ENCODE results near the gene ANP32E.

Gene ANP32E

GRCh38 chr1:150268340-150268704, 32.4 kb upstream of the ANP32E start:
- Histone ChIP-seq H3K27me3 (ENCODE audit: insufficient read depth, poor library complexity, severe bottlenecking) (no peaks in the 10 kb centered on the region), H3K27ac (replicated peaks) (peak overlapping the region; percentile 92), H3K4me3 (replicated peaks; ENCODE audit: insufficient read depth, low read length) (peak overlapping the region; percentile 91)
- TF ChIP-seq POLR2AphosphoS5 (IDR thresholded peaks at IDR 0.05; ENCODE audit: low read depth): no peak
- no peak for TF ChIP-seq CTCF (IDR thresholded peaks at IDR 0.05; ENCODE audit: insufficient read depth, low read length)
- TF ChIP-seq GABPA (IDR thresholded peaks at IDR 0.05; ENCODE audit: low read depth): no peak
- TF ChIP-seq SPI1 (IDR thresholded peaks at IDR 0.05; ENCODE audit: borderline replicate concordance, low read depth): no peak
- TF ChIP-seq REST (IDR thresholded peaks at IDR 0.05; ENCODE audit: insufficient replicate concordance, low read depth): no peak
- peak in 1 of 2 experiments; percentile 9 for DNase-seq (ENCODE audit: low read depth in 1 of 2, low spot score in 1 of 2)

DNA sequence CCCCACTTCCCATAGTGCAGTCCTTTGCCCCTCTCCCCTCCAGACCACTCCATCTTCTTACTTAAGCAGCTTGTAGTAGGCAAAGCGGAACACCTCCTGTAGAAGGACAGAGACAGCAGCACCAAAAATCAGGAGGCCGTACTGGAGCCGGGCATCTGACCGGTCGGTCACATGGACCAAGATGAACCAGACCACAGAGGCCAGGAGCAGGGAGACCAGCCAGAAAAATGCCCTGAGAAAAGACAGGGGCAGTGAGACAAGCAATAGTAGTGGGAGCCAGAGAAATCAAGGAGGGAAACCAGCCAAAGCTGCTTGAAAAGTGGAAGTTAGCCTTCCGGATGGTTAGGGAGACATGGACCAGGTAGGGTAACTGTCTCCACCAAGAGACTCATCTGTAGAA, 32.0 kb upstream of the ANP32E start:
- DNase-seq (ENCODE audit: low read depth in 1 of 2, low spot score in 1 of 2): peak in 1 of 2 experiments; percentile 17
- H3K27ac ChIP-seq (replicated peaks): peak overlapping the region; percentile 92
- no peaks in the 10 kb centered on the region for H3K27me3 ChIP-seq (ENCODE audit: insufficient read depth, poor library complexity, severe bottlenecking)
- TF ChIP-seq REST (IDR thresholded peaks at IDR 0.05; ENCODE audit: insufficient replicate concordance, low read depth): no peak
- TF ChIP-seq CTCF (IDR thresholded peaks at IDR 0.05; ENCODE audit: insufficient read depth, low read length): no peak
- TF ChIP-seq GABPA (IDR thresholded peaks at IDR 0.05; ENCODE audit: low read depth): no peak
- TF ChIP-seq POLR2AphosphoS5 (IDR thresholded peaks at IDR 0.05; ENCODE audit: low read depth): no peak
- no peak for TF ChIP-seq SPI1 (IDR thresholded peaks at IDR 0.05; ENCODE audit: borderline replicate concordance, low read depth)
- peak overlapping the region; percentile 91 for H3K4me3 ChIP-seq (replicated peaks; ENCODE audit: insufficient read depth, low read length)

- TF ChIP-seq CTCF (IDR thresholded peaks at IDR 0.05; ENCODE audit: insufficient read depth, low read length) (no peak), GABPA (IDR thresholded peaks at IDR 0.05; ENCODE audit: low read depth) (no peak), SPI1 (IDR thresholded peaks at IDR 0.05; ENCODE audit: borderline replicate concordance, low read depth) (no peak), POLR2AphosphoS5 (IDR thresholded peaks at IDR 0.05; ENCODE audit: low read depth) (no peak), REST (IDR thresholded peaks at IDR 0.05; ENCODE audit: insufficient replicate concordance, low read depth) (no peak)
- H3K27me3 ChIP-seq (ENCODE audit: insufficient read depth, poor library complexity, severe bottlenecking): no peaks in the 10 kb centered on the region
- H3K4me3 ChIP-seq (replicated peaks; ENCODE audit: insufficient read depth, low read length): no peak overlapping the region
- no peak for DNase-seq (ENCODE audit: low read depth in 1 of 2, low spot score in 1 of 2)
- no peak overlapping the region for H3K27ac ChIP-seq (replicated peaks)
Measured at GRCh38 chr1:150263549-150263948, 27.6 kb upstream of the ANP32E start.
